IMR-90 (cell line): Measurements from ENCODE around the gene PIPOX. TPM values are rescaled to one million over a fixed set of nuclear protein-coding genes. Genes with fewer than 3 reads are reported as not detected.

Source experiments
- ATAC-seq: fragments of 200-7000 bp; cut with Tn5 transposase; 2 replicates; pipeline ENCODE4 v1.9.1; 2020; ENCODE audit warnings: low read depth, mild to moderate bottlenecking, moderate library complexity
- BruUV-seq: library from RNA; stranded (reverse); fragments of 400-500 nt; replicated peaks from 2 replicates; lab custom pipeline; 2021; lab: Mats Ljungman, UMichigan
- CTCF ChIA-PET: fragments of 300-600 bp; formaldehyde crosslinking; extraction: SDS; loops from one replicate; lab custom pipeline; 2021; ENCODE audit warnings: antibody characterized with exemption; lab: Yijun Ruan, JAX
- POLR2A ChIA-PET: fragments of 300-600 bp; sonication (Branson Sonifier 250); formaldehyde crosslinking; loops from one replicate; lab custom pipeline; 2022; ENCODE audit warnings: antibody characterized with exemption; ENCODE audit not compliant: unreplicated experiment; lab: Charles Lee
- DNase-seq: peaks from one replicate; pipeline ENCODE4 v3.0.0; 2013
- H2AFZ ChIP-seq: replicated peaks from 2 replicates; pipeline ENCODE3; 2013; ENCODE audit warnings: low read length, mild to moderate bottlenecking; ENCODE audit not compliant: poor library complexity
- H2AK5ac ChIP-seq: 2 replicates; pipeline ENCODE4 v1.6.1; 2013; ENCODE audit warnings: low read depth, low read length, inconsistent platforms
- H2AK9ac ChIP-seq: replicated peaks from 2 replicates; pipeline ENCODE3; 2013; ENCODE audit warnings: mild to moderate bottlenecking, low read depth, low read length, moderate library complexity; ENCODE audit not compliant: poor library complexity
- H2BK120ac ChIP-seq: 2 replicates; pipeline ENCODE4 v1.6.1; 2013; ENCODE audit warnings: low read depth, low read length, inconsistent platforms
- H2BK15ac ChIP-seq: 3 replicates; pipeline ENCODE4 v1.6.1; 2013; ENCODE audit warnings: low read depth, low read length, inconsistent platforms
- H2BK20ac ChIP-seq: 2 replicates; pipeline ENCODE4 v1.6.1; 2013; ENCODE audit warnings: low read depth, mild to moderate bottlenecking, inconsistent platforms, low read length, moderate library complexity
- H2BK5ac ChIP-seq: 2 replicates; pipeline ENCODE4 v1.6.1; 2013; ENCODE audit warnings: mild to moderate bottlenecking, low read depth, low read length, inconsistent platforms; ENCODE audit not compliant: poor library complexity, severe bottlenecking
- H3K14ac ChIP-seq: replicated peaks from 2 replicates; pipeline ENCODE4 v1.6.1; 2013; ENCODE audit warnings: low read depth, low read length, inconsistent platforms
- H3K18ac ChIP-seq: 2 replicates; pipeline ENCODE4 v1.6.1; 2013; ENCODE audit warnings: low read depth, low read length, control low read depth
- H3K23ac ChIP-seq: 2 replicates; pipeline ENCODE4 v1.6.1; 2013; ENCODE audit warnings: low read depth, low read length, inconsistent platforms
- H3K27ac ChIP-seq: 2 replicates; pipeline ENCODE4 v1.5.1; 2013; ENCODE audit warnings: mild to moderate bottlenecking, control low read depth, low read length; ENCODE audit not compliant: insufficient read depth
- H3K27me3 ChIP-seq: 2 replicates; pipeline ENCODE4 v1.6.1; 2013; ENCODE audit warnings: low read length; ENCODE audit not compliant: control insufficient read depth, insufficient read depth
- H3K36me3 ChIP-seq: 2 replicates; pipeline ENCODE4 v1.6.1; 2013; ENCODE audit warnings: low read length, mixed read lengths; ENCODE audit not compliant: control insufficient read depth, insufficient read depth
- H3K4ac ChIP-seq: 2 replicates; pipeline ENCODE4 v1.6.1; 2013; ENCODE audit warnings: low read depth, low read length, inconsistent platforms
- H3K4me1 ChIP-seq: 2 replicates; pipeline ENCODE4 v1.6.1; 2013; ENCODE audit warnings: low read length, mixed read lengths; ENCODE audit not compliant: control insufficient read depth, insufficient read depth
- H3K4me2 ChIP-seq: 2 replicates; pipeline ENCODE4 v1.6.1; 2013; ENCODE audit warnings: low read depth, mild to moderate bottlenecking, control low read depth, low read length, moderate library complexity
- H3K4me3 ChIP-seq: 2 replicates; pipeline ENCODE4 v1.5.1; 2013; ENCODE audit warnings: low read depth, mild to moderate bottlenecking, control low read depth, low read length, moderate library complexity; ENCODE audit not compliant: insufficient read depth
- H3K56ac ChIP-seq: 2 replicates; pipeline ENCODE4 v1.6.1; 2013; ENCODE audit warnings: low read length, inconsistent platforms; ENCODE audit not compliant: insufficient read depth; ENCODE audit errors: extremely low read depth
- H3K79me1 ChIP-seq, 2 experiments: 2 replicates each; pipeline ENCODE4 v1.6.1; 2013; ENCODE audit warnings: low read length in 2 of 2, inconsistent platforms in 1 of 2, low read depth in 1 of 2
- H3K9ac ChIP-seq: 2 replicates; pipeline ENCODE4 v1.6.1; 2013; ENCODE audit warnings: low read depth, low read length, control low read depth
- H3K9me1 ChIP-seq: 2 replicates; pipeline ENCODE4 v1.6.1; 2013; ENCODE audit warnings: low read length, inconsistent platforms; ENCODE audit not compliant: insufficient read depth
- H3K9me3 ChIP-seq: 2 replicates; pipeline ENCODE4 v1.6.1; 2013; ENCODE audit warnings: low read length; ENCODE audit not compliant: control insufficient read depth, insufficient read depth
- H4K20me1 ChIP-seq: 2 replicates; pipeline ENCODE4 v1.6.1; 2013; ENCODE audit warnings: low read length, inconsistent platforms; ENCODE audit not compliant: insufficient read depth
- H4K5ac ChIP-seq: 2 replicates; pipeline ENCODE4 v1.6.1; 2013; ENCODE audit warnings: mild to moderate bottlenecking, low read depth, low read length, control low read depth
- H4K8ac ChIP-seq, 2 experiments: 2 replicates each; pipeline ENCODE4 v1.6.1; 2013; ENCODE audit warnings: low read depth in 2 of 2, low read length in 2 of 2, control low read depth in 1 of 2, inconsistent platforms in 1 of 2
- H4K91ac ChIP-seq: 2 replicates; pipeline ENCODE4 v1.6.1; 2013; ENCODE audit warnings: low read depth, low read length, inconsistent platforms; ENCODE audit not compliant: insufficient read depth
- BHLHE40 ChIP-seq: fragments of 150-350 bp; IDR thresholded peaks from 2 replicates; pipeline ENCODE4 v1.6.1; 2016; ENCODE audit warnings: mild to moderate bottlenecking, low read depth, low read length
- CHD1 ChIP-seq: IDR thresholded peaks from 2 replicates; pipeline ENCODE4 v1.6.1; 2012; ENCODE audit warnings: low read depth, low read length, improper control_type of control experiment
- CTCF ChIP-seq: conservative IDR thresholded peaks from 2 replicates; pipeline ENCODE4 v1.5.1; 2012; ENCODE audit warnings: mild to moderate bottlenecking, low read depth, low read length, improper control_type of control experiment
- FOS ChIP-seq: fragments of 150-350 bp; IDR thresholded peaks from 2 replicates; pipeline ENCODE4 v1.6.1; 2016; ENCODE audit warnings: low read depth, low read length
- MAFK ChIP-seq: IDR thresholded peaks from 2 replicates; pipeline ENCODE4 v1.6.1; 2012; ENCODE audit warnings: low read depth, low read length, improper control_type of control experiment
- POLR2A ChIP-seq: IDR thresholded peaks from 2 replicates; pipeline ENCODE4 v1.6.1; 2012; ENCODE audit warnings: mild to moderate bottlenecking, low read depth, low read length
- RCOR1 ChIP-seq: IDR thresholded peaks from 2 replicates; pipeline ENCODE4 v1.6.1; 2012; ENCODE audit warnings: mild to moderate bottlenecking, low read length, improper control_type of control experiment; ENCODE audit not compliant: insufficient replicate concordance
- RFX5 ChIP-seq: IDR thresholded peaks from 2 replicates; pipeline ENCODE4 v1.8.0; 2012; ENCODE audit warnings: low read depth, mild to moderate bottlenecking, low read length, moderate library complexity
- WGBS, 2 experiments: methylation state at CpG; one replicate each; pipeline versions ENCODE4 v1.1.5 to v1.1.7; 2013; ENCODE audit warnings: missing lambda C conversion rate in 2 of 2; ENCODE audit not compliant: insufficient read length in 1 of 2; ENCODE audit errors: extremely low coverage in 2 of 2; 5-methylcytosine and 5-hydroxymethylcytosine counted together
- dilution Hi-C: fragments of 300-500 bp; cut with HindIII; formaldehyde crosslinking; loops from one replicate; pipeline ENCODE4 v1.14.3; 2018; ENCODE audit warnings: low sequenced_read_pairs; ENCODE audit not compliant: unreplicated experiment
- in situ Hi-C: fragments of 300-500 bp; cut with MboI; formaldehyde crosslinking; loops from 3 replicates; pipeline ENCODE4 v1.14.3; 2019; ENCODE audit warnings: low sequenced_read_pairs, inconsistent platforms, mixed read lengths
- intact Hi-C: fragments of 100-400 bp; cut with micrococcal nuclease; formaldehyde crosslinking; loops from 2 replicates; pipeline ENCODE4 v1.10.0; 2022
- polyA plus RNA-seq, 3 experiments: library from polyadenylated mRNA; depleted of rRNA; stranded (reverse); fragments of >200 nt; gene quantifications; 2 replicates each; pipeline ENCODE4 v1.2.3, GENCODE V29; 2012; ENCODE audit warnings: low replicate concordance in 1 of 3
- total RNA-seq: library from RNA; depleted of rRNA; stranded (reverse); fragments of >200 nt; gene quantifications from 2 replicates; pipeline ENCODE4 v1.2.3, GENCODE V29; 2012

PIPOX gene
- total and polyA plus RNA-seq, 2 of the 4 experiments (the other 2 are of a cell fraction) = 0.43 to 1.3 TPM

GRCh38 chr17:29096094-29096493 lies 53.2 kb downstream of the PIPOX start:
- Histone ChIP-seq H3K14ac (no peak overlapping the region), H3K9me3 (no peaks in the 10 kb centered on the region), H2BK5ac (no peak overlapping the region), H3K79me1 (no peaks in the 10 kb centered on the region), H3K4me3 (no peak overlapping the region), H4K20me1 (no peaks in the 10 kb centered on the region; the same call in 1 of the 2 replicates), H3K4me1 (no peaks in the 10 kb centered on the region), H3K56ac (no peak overlapping the region), H2BK120ac (no peak overlapping the region), H3K23ac (no peak overlapping the region), H4K91ac (no peak overlapping the region), H3K9ac (no peak overlapping the region), H2AK9ac (no peak overlapping the region), H2AFZ (no peak overlapping the region), H4K5ac (no peak overlapping the region), H3K27ac (no peak overlapping the region), H3K18ac (no peak overlapping the region), H3K4ac (no peak overlapping the region), H3K4me2 (no peak overlapping the region), H3K27me3 (no peaks in the 10 kb centered on the region), H4K8ac (no peak overlapping the region), H3K36me3 (peaks cover 76% of the 10 kb centered on the region), H3K9me1 (no peaks in the 10 kb centered on the region), H2BK15ac (no peak overlapping the region), H2AK5ac (no peak overlapping the region), H2BK20ac (no peak overlapping the region)
- BruUV-seq = no TSS peak
- no CpG with 5 or more reads among the region's 6 CpGs for WGBS, 2 experiments
- dilution Hi-C loops (no loop called here), intact Hi-C loops (no loop called here), in situ Hi-C loops (no loop called here)
- ATAC-seq (no peak), DNase-seq (no peak)
- ChIA-PET CTCF (interaction anchor here (0.6 kb wide), 1 partner anchor 408 kb away, joined by 4 read pairs; no protein-coding TSS in a partner anchor), POLR2A (no interaction called here)
- no peak for TF ChIP-seq RFX5
- no peak for TF ChIP-seq RCOR1
- no peak for TF ChIP-seq CTCF
- no peak for TF ChIP-seq MAFK
- TF ChIP-seq BHLHE40 = no peak
- TF ChIP-seq CHD1 = no peak
- no peak for TF ChIP-seq FOS
- no peak for TF ChIP-seq POLR2A
